GM13976 (cell line): ENCODE measurements around the gene CKMT2.

Source experiments
- DNase-seq: peaks from one replicate; pipeline ENCODE4 v3.0.0; 2012; ENCODE audit warnings: low spot score
- in situ Hi-C: fragments of 300-500 bp; cut with MboI; formaldehyde crosslinking; loops from one replicate; pipeline ENCODE4 v1.12.0; 2022; ENCODE audit warnings: low sequenced_read_pairs, mixed read lengths, inconsistent platforms; ENCODE audit not compliant: unreplicated experiment
- TF ChIP-seq, protein P1 (sequence below): IDR thresholded peaks from 2 replicates; pipeline ENCODE4 v1.5.1; 2012; ENCODE audit warnings: borderline replicate concordance, mild to moderate bottlenecking; ENCODE audit not compliant: insufficient read depth; ENCODE audit errors: extremely low read depth, missing control alignments, control extremely low read depth

Gene CKMT2

DNA sequence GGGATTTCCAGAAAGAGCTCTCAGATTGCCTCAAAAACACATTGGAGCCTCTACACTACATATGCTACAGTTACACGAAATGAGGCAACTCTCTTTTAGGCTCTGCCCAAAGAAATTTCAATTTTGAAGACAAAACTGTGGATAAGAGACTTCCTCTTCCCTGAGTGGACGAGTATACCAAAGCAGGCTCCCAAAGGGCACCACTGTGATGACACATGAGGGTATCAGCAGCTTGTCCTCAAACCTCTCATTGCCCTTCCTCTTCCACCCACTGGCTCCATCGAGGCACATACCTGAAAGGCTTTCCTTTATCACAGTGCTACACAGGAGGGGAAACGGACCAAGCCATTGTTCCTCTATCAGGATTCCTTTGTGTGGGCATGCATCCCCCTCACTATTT is 11.3 kb downstream of the CKMT2 start:
- DNase-seq: no peak

DNA sequence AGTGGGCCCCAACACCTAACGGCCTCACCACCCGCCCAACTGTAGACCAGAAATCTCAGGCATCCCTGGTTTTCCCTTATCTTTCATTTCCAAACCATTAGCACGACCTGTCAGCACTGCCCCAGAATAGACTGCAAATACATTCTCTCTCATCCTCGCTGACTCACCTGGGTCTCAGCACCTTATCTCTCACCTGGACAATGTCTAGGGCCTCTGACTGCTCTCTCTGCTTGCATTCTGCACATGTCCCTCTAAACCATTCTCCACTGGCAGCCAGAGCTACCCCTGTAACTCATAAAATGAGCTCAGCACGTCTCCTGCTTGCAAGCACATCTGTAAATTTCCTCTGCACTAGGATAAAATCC is 12.7 kb downstream of the CKMT2 start:
- in situ Hi-C loops: no loop called here
- TF ChIP-seq, protein P1, sequence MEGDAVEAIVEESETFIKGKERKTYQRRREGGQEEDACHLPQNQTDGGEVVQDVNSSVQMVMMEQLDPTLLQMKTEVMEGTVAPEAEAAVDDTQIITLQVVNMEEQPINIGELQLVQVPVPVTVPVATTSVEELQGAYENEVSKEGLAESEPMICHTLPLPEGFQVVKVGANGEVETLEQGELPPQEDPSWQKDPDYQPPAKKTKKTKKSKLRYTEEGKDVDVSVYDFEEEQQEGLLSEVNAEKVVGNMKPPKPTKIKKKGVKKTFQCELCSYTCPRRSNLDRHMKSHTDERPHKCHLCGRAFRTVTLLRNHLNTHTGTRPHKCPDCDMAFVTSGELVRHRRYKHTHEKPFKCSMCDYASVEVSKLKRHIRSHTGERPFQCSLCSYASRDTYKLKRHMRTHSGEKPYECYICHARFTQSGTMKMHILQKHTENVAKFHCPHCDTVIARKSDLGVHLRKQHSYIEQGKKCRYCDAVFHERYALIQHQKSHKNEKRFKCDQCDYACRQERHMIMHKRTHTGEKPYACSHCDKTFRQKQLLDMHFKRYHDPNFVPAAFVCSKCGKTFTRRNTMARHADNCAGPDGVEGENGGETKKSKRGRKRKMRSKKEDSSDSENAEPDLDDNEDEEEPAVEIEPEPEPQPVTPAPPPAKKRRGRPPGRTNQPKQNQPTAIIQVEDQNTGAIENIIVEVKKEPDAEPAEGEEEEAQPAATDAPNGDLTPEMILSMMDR: no peak
- DNase-seq: no peak

More for the DNA sequence above, 11.3 kb downstream of the CKMT2 start:
- TF ChIP-seq, protein P1: no peak
- in situ Hi-C loops: no loop called here

DNA sequence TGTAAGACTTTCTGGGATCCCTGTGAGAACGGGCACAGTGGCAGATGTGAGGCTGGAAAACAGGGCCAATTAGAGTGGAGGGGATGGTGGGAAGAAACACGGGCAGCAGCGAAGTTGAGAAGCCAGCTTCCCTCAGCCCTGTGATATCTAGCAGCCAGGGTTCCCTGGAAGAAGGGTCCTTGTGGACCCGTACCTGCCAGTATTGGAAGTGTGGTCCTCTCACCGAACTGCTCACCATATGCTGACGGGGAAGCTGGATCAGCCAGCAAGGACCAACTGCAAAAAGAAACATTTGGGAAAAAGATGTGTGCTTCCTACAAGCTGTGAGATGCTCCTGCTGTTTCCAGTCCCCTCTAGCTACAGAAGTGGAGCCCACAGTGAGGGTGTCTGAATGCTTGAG is 13.6 kb downstream of the CKMT2 start:
- DNase-seq: no peak
- in situ Hi-C loops: no loop called here
- TF ChIP-seq, protein P1: no peak

DNA sequence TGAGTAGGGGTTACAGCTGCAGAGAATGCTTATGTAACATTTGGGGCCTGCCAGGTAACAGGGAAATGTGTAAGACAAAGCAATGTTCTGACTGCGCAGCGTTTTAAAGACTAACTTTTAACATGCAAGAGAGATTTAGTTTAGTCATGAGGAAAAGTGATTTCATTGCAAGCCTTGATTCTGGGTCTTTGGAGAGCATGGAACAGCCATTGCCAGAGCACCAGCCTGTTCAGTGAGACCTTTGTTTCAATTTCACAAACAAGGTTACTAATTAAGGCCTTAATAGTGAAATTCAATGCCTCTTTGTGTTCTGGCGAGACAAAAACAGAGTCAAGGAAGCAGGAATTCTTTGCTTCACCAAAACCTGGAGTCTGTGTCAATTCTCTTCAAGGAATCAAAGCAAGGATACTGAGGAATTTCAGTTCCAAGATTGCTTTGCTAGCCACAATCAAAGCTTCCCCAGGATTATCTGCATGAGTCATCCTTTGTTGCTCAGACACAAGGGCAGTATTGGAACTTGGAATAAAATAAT is 14.4 kb downstream of the CKMT2 start:
- in situ Hi-C loops: no loop called here
- TF ChIP-seq, protein P1: no peak
- DNase-seq: no peak

DNA sequence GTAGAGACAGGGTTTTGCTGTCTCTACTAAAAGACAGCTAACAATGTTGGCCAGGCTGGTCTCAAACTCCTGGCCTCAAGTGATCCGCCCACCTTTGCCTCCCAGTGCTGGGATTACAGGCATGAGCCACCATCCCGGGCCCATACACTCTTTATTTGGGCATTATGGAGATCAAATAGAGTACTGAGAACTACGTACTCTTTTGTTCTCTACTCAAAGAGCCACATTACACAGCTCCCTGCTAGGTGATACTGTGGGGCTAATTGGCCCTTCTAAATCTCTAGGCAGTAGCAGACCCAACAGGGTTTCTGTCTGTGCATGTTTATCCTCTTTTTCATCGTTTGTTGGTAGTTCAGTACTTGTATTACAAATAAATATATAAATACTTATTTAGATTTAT is 16.1 kb downstream of the CKMT2 start:
- TF ChIP-seq, protein P1: no peak
- no peak for DNase-seq

DNA sequence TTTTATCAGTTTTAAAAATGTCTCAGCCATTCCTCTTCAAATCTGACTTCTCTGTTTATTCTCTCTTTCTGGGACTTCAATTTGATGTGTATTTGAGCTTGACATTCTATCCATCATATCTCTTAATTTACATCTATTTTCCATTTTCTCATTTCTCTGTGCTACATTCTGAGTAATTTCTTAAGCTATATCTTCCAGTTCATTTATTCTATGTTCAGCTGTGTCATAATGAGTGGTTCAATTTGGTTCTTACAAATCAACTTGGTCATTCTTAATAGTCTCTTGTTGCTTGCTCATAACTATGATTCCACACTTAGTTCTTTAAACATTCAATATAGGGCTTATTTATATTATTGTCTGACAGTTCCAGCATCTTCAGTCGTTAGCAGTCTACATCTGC is 16.9 kb downstream of the CKMT2 start:
- TF ChIP-seq, protein P1: no peak
- no peak for DNase-seq

More for the DNA sequence above, 16.1 kb downstream of the CKMT2 start:
- in situ Hi-C loops: no loop called here

DNA sequence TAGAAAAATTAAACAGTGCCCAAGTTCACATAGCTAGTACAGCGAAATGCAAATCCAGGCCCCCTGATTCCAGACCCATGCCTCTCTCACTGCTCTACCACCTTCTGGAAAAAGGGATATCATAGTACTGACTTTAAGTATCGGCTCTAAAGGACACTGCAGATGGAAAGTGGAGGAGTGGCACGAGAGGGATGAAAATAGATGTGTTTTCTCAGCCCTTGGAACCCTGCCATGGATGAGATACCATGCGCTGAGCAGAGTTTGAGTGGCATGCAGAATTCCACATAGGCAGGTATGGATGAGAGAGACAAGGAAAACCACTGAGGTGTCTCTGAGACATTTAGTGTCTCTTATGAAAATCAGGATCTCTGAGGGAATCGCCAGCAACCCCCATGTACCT is 18.8 kb downstream of the CKMT2 start:
- in situ Hi-C loops: no loop called here
- DNase-seq: no peak
- TF ChIP-seq, protein P1: no peak

More for the DNA sequence above, 16.9 kb downstream of the CKMT2 start:
- in situ Hi-C loops: no loop called here
